Activated CD8-positive, alpha-beta memory T cell treated with anti-CD3 and anti-CD28 coated beads, Interleukin-2, amount 50 U/mL, for 1 hour (primary cell): ENCODE measurements around the gene GPR6.

Source experiments
- DNase-seq: peaks from one replicate; pipeline ENCODE4 v3.0.0-alpha.2; 2020; ENCODE audit errors: extremely low read depth

GPR6 gene

GRCh38 chr6:109978174-109979032, at the start of gene GPR6:
GPR6 (plus strand) TSS chr6:109978311; CDS start chr6:109979113, 802 bp downstream.
- DNase-seq, result no peak

GRCh38 chr6:109934293-109934692, 43.8 kb upstream of the GPR6 start:
- no peak for DNase-seq

GRCh38 chr6:109939654-109940053, 38.5 kb upstream of the GPR6 start:
- DNase-seq, result no peak

GRCh38 chr6:109944448-109944847, 33.7 kb upstream of the GPR6 start:
- no peak for DNase-seq

- DNase-seq, result no peak
These were observed 33.0 kb upstream of the GPR6 start for GRCh38 chr6:109945091-109945490.

- no peak for DNase-seq
These were observed 31.1 kb upstream of the GPR6 start for GRCh38 chr6:109946979-109947378.

GRCh38 chr6:109949281-109950065, 28.6 kb upstream of the GPR6 start:
- no peak for DNase-seq

GRCh38 chr6:109955491-109955890, 22.6 kb upstream of the GPR6 start:
- DNase-seq, result no peak

- no peak for DNase-seq
These were observed 19.5 kb upstream of the GPR6 start for GRCh38 chr6:109958626-109959025.

- no peak for DNase-seq
These were observed 16.5 kb upstream of the GPR6 start for GRCh38 chr6:109961611-109962041.

GRCh38 chr6:109962271-109962670, 15.8 kb upstream of the GPR6 start:
- no peak for DNase-seq

- no peak for DNase-seq
These were observed 14.4 kb upstream of the GPR6 start for GRCh38 chr6:109963598-109964170.

GRCh38 chr6:109964949-109965348, 13.2 kb upstream of the GPR6 start:
- no peak for DNase-seq

- no peak for DNase-seq
These were observed 11.8 kb upstream of the GPR6 start for GRCh38 chr6:109966299-109966698.

GRCh38 chr6:109977791-109978173, 329 bp upstream of the GPR6 start:
- no peak for DNase-seq

- DNase-seq, result no peak
These were observed 1.2 kb downstream of the GPR6 start for GRCh38 chr6:109979033-109979921.

GRCh38 chr6:109984410-109984809, 6.3 kb downstream of the GPR6 start:
- no peak for DNase-seq

- DNase-seq, result no peak
These were observed 9.1 kb downstream of the GPR6 start for GRCh38 chr6:109987196-109987595.

GRCh38 chr6:109991201-109992101, 13.3 kb downstream of the GPR6 start:
- no peak for DNase-seq

- DNase-seq, result no peak
These were observed 20.2 kb downstream of the GPR6 start for GRCh38 chr6:109998159-109998785.
